GM12892 (cell line): Measurements from ENCODE around the gene MOK. TPM values are rescaled to one million over a fixed set of nuclear protein-coding genes. Genes with fewer than 3 reads are reported as not detected.
A peak's percentile ranks its signal among the peaks of the same experiment; 100 is the strongest.
"Not testable (repeated sequence)": the region's sequence is repeated elsewhere in the genome, so short reads cannot be mapped to it uniquely, and the experiment has no call there.

Experiments used
- DNase-seq: peaks from one replicate; pipeline ENCODE4 v3.0.0; 2011; ENCODE audit not compliant: insufficient read length
- FAIRE-seq: peaks from 2 replicates; lab custom pipeline; 2011; peaks lifted over from hg19 to GRCh38; lab: Jason Lieb, UNC
- POLR2A ChIP-seq: IDR thresholded peaks from 2 replicates; pipeline ENCODE4 v1.6.1; 2011; ENCODE audit warnings: low read depth, low read length, control low read depth
- POLR2AphosphoS5 ChIP-seq: IDR thresholded peaks from 2 replicates; pipeline ENCODE4 v1.6.1; 2011; ENCODE audit warnings: low read depth, low read length, control low read depth
- TAF1 ChIP-seq: IDR thresholded peaks from 2 replicates; pipeline ENCODE4 v1.6.1; 2011; ENCODE audit warnings: low read depth, mild to moderate bottlenecking, control low read depth, low read length, borderline replicate concordance
- polyA plus RNA-seq: library from polyadenylated mRNA; unstranded; fragments of >200 nt; gene quantifications from one replicate; pipeline ENCODE4 v1.2.1, GENCODE V29; 2012; ENCODE audit warnings: missing spikeins, inconsistent platforms; ENCODE audit not compliant: missing spikeins

MOK gene, protein sequence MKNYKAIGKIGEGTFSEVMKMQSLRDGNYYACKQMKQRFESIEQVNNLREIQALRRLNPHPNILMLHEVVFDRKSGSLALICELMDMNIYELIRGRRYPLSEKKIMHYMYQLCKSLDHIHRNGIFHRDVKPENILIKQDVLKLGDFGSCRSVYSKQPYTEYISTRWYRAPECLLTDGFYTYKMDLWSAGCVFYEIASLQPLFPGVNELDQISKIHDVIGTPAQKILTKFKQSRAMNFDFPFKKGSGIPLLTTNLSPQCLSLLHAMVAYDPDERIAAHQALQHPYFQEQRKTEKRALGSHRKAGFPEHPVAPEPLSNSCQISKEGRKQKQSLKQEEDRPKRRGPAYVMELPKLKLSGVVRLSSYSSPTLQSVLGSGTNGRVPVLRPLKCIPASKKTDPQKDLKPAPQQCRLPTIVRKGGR
- 4.4 TPM for polyA plus RNA-seq

GRCh38 chr14:102304611-102305506 lies at the start of gene MOK:
Gene MOK (minus strand): TSS chr14:102305164. CDS start chr14:102304968, 196 bp downstream.
- peak; percentile 98 for FAIRE-seq
- TF ChIP-seq POLR2AphosphoS5 (no peak), TAF1 (no peak), POLR2A (no peak)

GRCh38 chr14:102353126-102353619 lies 48.2 kb upstream of the MOK start:
- no peak for DNase-seq
- FAIRE-seq: no peak
- TF ChIP-seq POLR2AphosphoS5 (no peak), POLR2A (no peak), TAF1 (no peak)

More at GRCh38 chr14:102304611-102305506, at the start of gene MOK:
- peak; percentile 95 for DNase-seq

- FAIRE-seq: no peak
- TF ChIP-seq TAF1 (no peak), POLR2AphosphoS5 (no peak), POLR2A (no peak)
- no peak for DNase-seq
Observed at GRCh38 chr14:102352213-102352612, 47.2 kb upstream of the MOK start.

- not testable (repeated sequence) for FAIRE-seq, DNase-seq
Observed at GRCh38 chr14:102351593-102351992, 46.6 kb upstream of the MOK start.

DNA sequence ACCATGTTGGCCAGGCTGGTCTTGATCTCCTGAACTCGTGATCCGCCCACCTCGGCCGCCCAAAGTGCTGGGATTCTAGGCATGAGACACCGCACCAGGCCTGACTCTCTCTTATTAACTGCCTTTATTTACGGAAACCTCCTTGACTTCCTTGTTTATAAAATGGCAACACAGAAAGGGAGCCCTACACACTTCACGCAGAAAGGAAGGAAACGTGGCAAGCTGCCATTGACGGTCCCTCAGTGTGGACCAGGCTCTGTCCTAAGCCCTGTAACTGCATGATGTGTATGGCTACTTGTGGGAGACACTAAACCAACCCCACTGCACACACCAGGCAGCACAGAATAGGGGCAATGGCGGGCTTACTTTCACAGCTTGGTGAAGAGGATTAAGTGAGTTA lies 46.1 kb upstream of the MOK start:
- DNase-seq (no peak), FAIRE-seq (no peak)
- TF ChIP-seq POLR2AphosphoS5 (no peak), POLR2A (no peak), TAF1 (no peak)

DNA sequence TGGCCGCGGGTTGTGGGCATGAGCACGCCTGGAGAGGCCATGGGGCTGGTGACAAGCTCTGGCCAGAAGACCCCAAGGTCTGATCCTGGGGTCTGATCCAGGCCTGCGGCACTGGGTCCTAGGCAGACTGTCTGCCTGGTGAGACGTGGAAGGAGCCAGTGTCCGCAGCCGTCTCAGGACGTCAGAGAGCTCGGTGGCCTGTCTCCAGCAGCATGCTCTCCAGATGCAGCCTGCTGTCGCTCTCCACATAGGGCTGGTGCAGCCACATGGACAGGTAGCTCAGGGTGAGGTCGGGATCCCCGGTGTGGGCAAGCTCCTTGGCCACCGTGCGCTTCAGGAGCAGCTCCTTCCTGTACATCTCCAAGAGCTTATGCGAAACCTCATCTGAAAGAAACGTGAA lies 43.4 kb upstream of the MOK start:
- DNase-seq: no peak
- FAIRE-seq: no peak
- TF ChIP-seq TAF1 (no peak), POLR2AphosphoS5 (no peak), POLR2A (no peak)

- FAIRE-seq: no peak
- DNase-seq: no peak
- TF ChIP-seq POLR2AphosphoS5: no peak
Observed at GRCh38 chr14:102346645-102347044, 41.7 kb upstream of the MOK start.

DNA sequence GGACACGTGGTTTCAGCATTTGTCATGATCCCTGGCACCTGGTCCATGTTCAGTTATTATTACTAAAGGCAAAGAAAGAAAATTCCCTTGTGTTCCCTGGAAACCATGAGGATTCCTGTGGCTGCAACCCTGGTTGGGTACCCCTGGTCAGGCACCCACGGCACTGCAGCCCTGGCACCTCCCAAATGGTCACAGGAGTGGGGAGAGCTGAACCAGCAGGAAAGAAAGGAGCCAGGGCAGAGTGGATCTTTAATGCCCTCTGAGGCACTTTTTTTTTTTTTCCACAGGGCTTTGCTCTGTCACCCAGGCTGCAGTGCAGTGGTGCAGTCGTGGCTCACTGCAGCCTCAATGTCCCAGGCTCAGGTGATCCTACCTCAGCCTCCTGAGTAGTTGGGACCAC lies 40.3 kb upstream of the MOK start:
- TF ChIP-seq POLR2AphosphoS5 (no peak), POLR2A (no peak), TAF1 (no peak)
- FAIRE-seq (no peak), DNase-seq (no peak)

- FAIRE-seq: no peak
- TF ChIP-seq POLR2AphosphoS5: no peak
- TF ChIP-seq POLR2A: no peak
- TF ChIP-seq TAF1: no peak
Observed at GRCh38 chr14:102344485-102344884, 39.5 kb upstream of the MOK start.

GRCh38 chr14:102344084-102344483 lies 39.1 kb upstream of the MOK start:
- FAIRE-seq (no peak), DNase-seq (no peak)

More at GRCh38 chr14:102344485-102344884, 39.5 kb upstream of the MOK start:
- no peak for DNase-seq

GRCh38 chr14:102342238-102342637 lies 37.3 kb upstream of the MOK start:
- TF ChIP-seq POLR2AphosphoS5 (no peak), TAF1 (no peak), POLR2A (no peak)
- DNase-seq (no peak), FAIRE-seq (no peak)

More at GRCh38 chr14:102344084-102344483, 39.1 kb upstream of the MOK start:
- no peak for TF ChIP-seq TAF1
- no peak for TF ChIP-seq POLR2AphosphoS5
- TF ChIP-seq POLR2A: no peak

DNA sequence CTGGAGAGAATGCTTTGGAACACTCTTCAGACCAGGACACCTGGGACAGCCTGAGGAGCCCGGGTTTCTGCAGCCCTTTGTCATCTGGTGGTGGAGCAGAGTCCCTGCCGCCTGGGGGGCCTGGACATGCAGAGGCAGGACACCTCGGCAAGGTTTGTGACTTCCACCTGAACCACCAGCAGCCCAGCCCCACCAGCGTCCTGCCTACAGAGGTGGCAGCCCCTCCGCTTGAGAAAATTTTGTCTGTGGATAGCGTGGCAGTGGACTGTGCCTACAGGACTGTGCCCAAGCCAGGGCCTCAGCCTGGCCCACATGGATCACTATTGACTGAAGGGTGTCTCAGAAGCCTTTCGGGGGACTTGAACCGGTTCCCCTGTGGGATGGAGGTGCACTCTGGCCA lies 36.6 kb upstream of the MOK start:
- TF ChIP-seq POLR2AphosphoS5: no peak
- TF ChIP-seq TAF1: no peak
- no peak for TF ChIP-seq POLR2A
- DNase-seq (no peak), FAIRE-seq (no peak)
